HepG2 (cell line): ENCODE results near the gene CDK6. TPM values are rescaled to one million over a fixed set of nuclear protein-coding genes. Genes with fewer than 3 reads are reported as not detected.
A peak's percentile ranks its signal among the peaks of the same experiment; 100 is the strongest.

Experiments used
- ARNT2 ChIP-seq: sonication (generic); formaldehyde crosslinking; IDR thresholded peaks from 2 replicates; pipeline ENCODE4 v1.8.0; 2022; ENCODE audit warnings: mild to moderate bottlenecking, low read depth, missing genetic modification reagents, moderate library complexity
- BCLAF1 ChIP-seq: fragments of 450-650 bp; IDR thresholded peaks from 2 replicates; pipeline ENCODE4 v1.6.1; 2017; ENCODE audit warnings: mild to moderate bottlenecking
- CEBPB ChIP-seq: IDR thresholded peaks from 2 replicates; pipeline ENCODE4 v1.6.1; 2011; ENCODE audit warnings: low read depth, low read length, improper control_type of control experiment, borderline replicate concordance
- DPF2 ChIP-seq: sonication (generic); formaldehyde crosslinking; IDR thresholded peaks from 2 replicates; pipeline ENCODE4 v1.4.0; 2020; ENCODE audit warnings: mild to moderate bottlenecking, low read depth, missing genetic modification reagents, borderline replicate concordance
- GLI4 ChIP-seq: sonication (generic); formaldehyde crosslinking; IDR thresholded peaks from 2 replicates; pipeline ENCODE4 v1.5.1; 2020; ENCODE audit warnings: missing genetic modification reagents, mild to moderate bottlenecking, moderate library complexity, borderline replicate concordance
- HNF4A ChIP-seq: sonication (generic); formaldehyde crosslinking; IDR thresholded peaks from 2 replicates; pipeline ENCODE4 v1.4.0; 2020; ENCODE audit warnings: missing genetic modification reagents
- IKZF5 ChIP-seq: IDR thresholded peaks from 2 replicates; pipeline ENCODE4 v1.6.1; 2018; ENCODE audit warnings: missing genetic modification reagents, mild to moderate bottlenecking, missing compliant biosample characterization
- KMT2B ChIP-seq: IDR thresholded peaks from 2 replicates; pipeline ENCODE4 v1.6.1; 2016; ENCODE audit warnings: missing genetic modification reagents, missing compliant biosample characterization
- NCOA5 ChIP-seq: sonication (generic); formaldehyde crosslinking; IDR thresholded peaks from 2 replicates; pipeline ENCODE4 v1.4.0; 2020; ENCODE audit warnings: missing genetic modification reagents
- NR2F6 ChIP-seq, 2 experiments: IDR thresholded peaks; 2 replicates each; pipeline ENCODE4 v1.6.1; 2016; ENCODE audit warnings: antibody characterized with exemption in 1 of 2, mild to moderate bottlenecking in 1 of 2
- PBX2 ChIP-seq: IDR thresholded peaks from 2 replicates; pipeline ENCODE4 v1.6.1; 2016; ENCODE audit warnings: control low read depth
- POGZ ChIP-seq: sonication (generic); formaldehyde crosslinking; IDR thresholded peaks from 2 replicates; pipeline ENCODE4 v1.4.0; 2020; ENCODE audit warnings: mild to moderate bottlenecking, missing genetic modification reagents
- RXRB ChIP-seq: IDR thresholded peaks from 2 replicates; pipeline ENCODE4 v1.6.1; 2016; ENCODE audit warnings: borderline replicate concordance, missing genetic modification reagents, missing compliant biosample characterization
- SALL1 ChIP-seq: sonication (generic); formaldehyde crosslinking; IDR thresholded peaks from 2 replicates; pipeline ENCODE4 v1.8.0; 2022; ENCODE audit warnings: mild to moderate bottlenecking, missing genetic modification reagents
- SAP130 ChIP-seq: IDR thresholded peaks from 2 replicates; pipeline ENCODE4 v1.6.1; 2016; ENCODE audit warnings: low read depth
- SMC3 ChIP-seq: IDR thresholded peaks from 2 replicates; pipeline ENCODE4 v1.6.1; 2011; ENCODE audit warnings: low read length, improper control_type of control experiment
- SOX5 ChIP-seq: IDR thresholded peaks from 2 replicates; pipeline ENCODE4 v1.6.1; 2016; ENCODE audit warnings: borderline replicate concordance
- SOX6 ChIP-seq, 2 experiments: fragments of 450-650 bp in 1 of 2; sonication (generic) in 1 of 2; formaldehyde crosslinking in 1 of 2; IDR thresholded peaks; 2 replicates each; pipeline versions ENCODE4 v1.4.0 to v1.6.1; 2017 to 2020; ENCODE audit warnings: antibody characterized with exemption in 1 of 2, mild to moderate bottlenecking in 1 of 2, missing genetic modification reagents in 1 of 2
- ZMAT3 ChIP-seq: sonication (generic); formaldehyde crosslinking; conservative IDR thresholded peaks from 2 replicates; pipeline ENCODE4 v1.7.0; 2021; ENCODE audit warnings: missing genetic modification reagents
- ZNF225 ChIP-seq: sonication (generic); formaldehyde crosslinking; IDR thresholded peaks from 2 replicates; pipeline ENCODE4 v1.4.0; 2020; ENCODE audit warnings: mild to moderate bottlenecking, missing genetic modification reagents
- ZNF230 ChIP-seq: sonication (generic); formaldehyde crosslinking; IDR thresholded peaks from 2 replicates; pipeline ENCODE4 v1.4.0; 2020; ENCODE audit warnings: mild to moderate bottlenecking, missing genetic modification reagents
- ZNF331 ChIP-seq: sonication (generic); formaldehyde crosslinking; IDR thresholded peaks from 2 replicates; pipeline ENCODE4 v1.4.0; 2020; ENCODE audit warnings: missing genetic modification reagents
- ZNF34 ChIP-seq: sonication (generic); formaldehyde crosslinking; IDR thresholded peaks from 2 replicates; pipeline ENCODE4 v1.4.0; 2020; ENCODE audit warnings: mild to moderate bottlenecking, missing genetic modification reagents, borderline replicate concordance
- ZNF468 ChIP-seq: sonication (generic); formaldehyde crosslinking; IDR thresholded peaks from 2 replicates; pipeline ENCODE4 v1.8.0; 2022; ENCODE audit warnings: mild to moderate bottlenecking, moderate library complexity, missing genetic modification reagents
- ZNF562 ChIP-seq: sonication (generic); formaldehyde crosslinking; IDR thresholded peaks from 2 replicates; pipeline ENCODE4 v1.8.0; 2022; ENCODE audit warnings: missing genetic modification reagents, borderline replicate concordance
- ZNF740 ChIP-seq: sonication (generic); formaldehyde crosslinking; IDR thresholded peaks from 2 replicates; pipeline ENCODE4 v1.4.0; 2020; ENCODE audit warnings: missing genetic modification reagents
- ZNF761 ChIP-seq: sonication (generic); formaldehyde crosslinking; conservative IDR thresholded peaks from 2 replicates; pipeline ENCODE4 v1.4.0; 2020; ENCODE audit warnings: mild to moderate bottlenecking, missing genetic modification reagents
- polyA plus RNA-seq, 8 experiments: library from polyadenylated mRNA; depleted of rRNA in 3 of 8; stranded (reverse) in 7 of 8; unstranded in 1 of 8; fragments of >200 nt; fragmentation: Illumina TruSeq in 4 of 8; extraction: Trizol in 4 of 8; gene quantifications; 2 replicates each; pipeline versions ENCODE4 v1.2.1 to v1.2.3, GENCODE V29; 2011 to 2016; ENCODE audit warnings: low read depth in 4 of 8, missing spikeins in 1 of 8, mixed read lengths in 1 of 8; ENCODE audit not compliant: insufficient read depth in 1 of 8
- total RNA-seq, 5 experiments: library from RNA; depleted of rRNA; stranded (reverse); fragments of >200 nt; fragmentation: Illumina TruSeq; extraction: Trizol; gene quantifications; 2 replicates each; pipeline ENCODE4 v1.2.3, GENCODE V29; 2016; ENCODE audit warnings: low read depth in 1 of 5

Gene CDK6
- total and polyA plus RNA-seq, 2 of the 13 experiments (the other 11 are each of a cell fraction or from before 2014, with no cell fraction given): 34.6 to 90.8 TPM

- TF ChIP-seq SOX6 (IDR thresholded peaks at IDR 0.05): no peak
- peak; percentile 54 for TF ChIP-seq SOX6 (CRISPR knock-in tag; IDR thresholded peaks at IDR 0.05)
- no peak for TF ChIP-seq NCOA5 (CRISPR knock-in tag)
- no peak for TF ChIP-seq SMC3
- TF ChIP-seq KMT2B: 0 out of 2 replicates have a peak, but pooled peaks have one; percentile 24
- no peak for TF ChIP-seq BCLAF1
- TF ChIP-seq SALL1 (CRISPR knock-in tag): peak; percentile 27; the same call in 1 of the 2 replicates
- no peak for TF ChIP-seq ZNF225 (CRISPR knock-in tag)
- peak; percentile 44; the same call in 1 of the 2 replicates for TF ChIP-seq IKZF5 (CRISPR knock-in tag)
- no peak for TF ChIP-seq ZNF761 (CRISPR knock-in tag)
- TF ChIP-seq PBX2 (CRISPR knock-in tag): no peak
- TF ChIP-seq ZMAT3: no peak
- no peak for TF ChIP-seq ZNF34 (CRISPR knock-in tag)
- TF ChIP-seq SOX5: peak; percentile 32; the same call in 1 of the 2 replicates
- TF ChIP-seq GLI4 (CRISPR knock-in tag): peak; percentile 49; the same call in 1 of the 2 replicates
- TF ChIP-seq POGZ: peak; percentile 51
- TF ChIP-seq NR2F6 (IDR thresholded peaks at IDR 0.05): peak; percentile 35; the same call in 1 of the 2 replicates
- peak; percentile 33; the same call in 1 of the 2 replicates for TF ChIP-seq NR2F6 (CRISPR knock-in tag; IDR thresholded peaks at IDR 0.05)
- peak; percentile 51; the same call in 1 of the 2 replicates for TF ChIP-seq RXRB (CRISPR knock-in tag)
- no peak for TF ChIP-seq ZNF468 (CRISPR knock-in tag)
- TF ChIP-seq ARNT2 (CRISPR knock-in tag): no peak
- no peak for TF ChIP-seq ZNF740 (CRISPR knock-in tag)
- peak; percentile 60 for TF ChIP-seq SAP130 (CRISPR knock-in tag)
- peak; percentile 19; the same call in 1 of the 2 replicates for TF ChIP-seq ZNF331 (CRISPR knock-in tag)
- peak; percentile 94 for TF ChIP-seq CEBPB
- TF ChIP-seq HNF4A (CRISPR knock-in tag): peak; percentile 60
- TF ChIP-seq ZNF562: no peak
- no peak for TF ChIP-seq ZNF230 (CRISPR knock-in tag)
- peak; percentile 42; the same call in 1 of the 2 replicates for TF ChIP-seq DPF2 (CRISPR knock-in tag)
Observed at GRCh38 chr7:92847305-92847704, 10.9 kb upstream of the CDK6 start (continued).
